GM19328 (cell line): ENCODE results near the gene IL1RAP.

Source experiments
- ATAC-seq: cut with Tn5 transposase; IDR thresholded peaks from one replicate; pipeline ENCODE4 v1.9.1; 2021; ENCODE audit warnings: mild to moderate bottlenecking, moderate library complexity; ENCODE audit not compliant: unreplicated experiment

Gene IL1RAP

DNA sequence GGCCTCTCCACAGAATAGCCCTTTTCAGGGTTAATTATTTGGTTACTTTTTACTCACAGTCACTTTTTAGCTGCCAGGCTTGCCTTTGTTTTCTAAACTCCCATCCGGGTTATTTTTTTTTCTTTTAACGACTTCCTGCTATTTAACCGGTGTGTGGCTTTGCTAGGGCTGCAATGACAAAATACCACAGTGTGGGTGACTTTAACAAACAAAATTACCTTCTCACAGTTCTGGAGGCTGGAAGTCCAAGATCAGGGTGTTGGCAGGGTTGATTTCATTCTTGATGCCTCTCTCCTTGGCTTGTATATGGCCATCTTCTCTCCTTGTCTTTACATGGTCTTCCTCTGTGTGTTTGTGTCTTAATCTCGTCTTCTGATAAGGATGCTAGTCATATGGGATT, 91.5 kb downstream of the IL1RAP start:
- ATAC-seq: no peak

DNA sequence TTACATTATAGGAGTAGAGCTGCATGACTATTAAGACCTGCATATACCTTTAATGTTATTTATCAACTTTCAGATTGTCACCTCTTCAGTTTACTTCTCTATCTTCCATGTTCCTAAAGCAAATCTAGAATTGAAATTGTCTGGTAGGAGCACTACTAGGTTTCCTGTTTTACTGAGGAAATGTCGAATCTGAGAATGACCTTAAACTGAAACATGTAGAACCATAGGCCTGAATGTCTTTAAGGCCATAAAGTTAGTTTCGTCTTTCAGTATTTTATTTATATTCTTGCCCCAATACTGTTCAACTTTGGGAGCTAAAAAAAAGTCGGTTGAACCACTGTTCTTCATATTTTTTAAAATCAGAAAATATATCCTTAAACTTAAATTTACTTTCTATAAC, 92.7 kb downstream of the IL1RAP start:
- no peak for ATAC-seq

DNA sequence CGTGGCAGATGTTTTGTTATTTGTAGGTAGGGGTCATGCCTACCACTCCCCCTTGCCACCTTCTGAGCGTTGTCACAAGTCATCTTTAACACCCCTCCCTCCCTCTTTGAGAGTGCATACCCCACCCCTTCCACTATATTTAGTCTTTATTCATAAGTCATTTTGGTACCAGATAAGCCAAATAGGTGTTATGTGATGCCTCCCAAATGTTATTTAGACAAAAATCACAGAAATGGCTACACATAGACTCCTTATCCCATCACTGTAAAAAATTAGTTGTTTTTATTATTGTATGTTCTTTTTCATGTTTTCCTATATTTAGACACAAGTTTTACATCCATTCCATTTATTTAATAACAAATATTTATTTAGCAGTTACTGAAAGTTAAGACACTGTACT, 93.1 kb downstream of the IL1RAP start:
- ATAC-seq: no peak

DNA sequence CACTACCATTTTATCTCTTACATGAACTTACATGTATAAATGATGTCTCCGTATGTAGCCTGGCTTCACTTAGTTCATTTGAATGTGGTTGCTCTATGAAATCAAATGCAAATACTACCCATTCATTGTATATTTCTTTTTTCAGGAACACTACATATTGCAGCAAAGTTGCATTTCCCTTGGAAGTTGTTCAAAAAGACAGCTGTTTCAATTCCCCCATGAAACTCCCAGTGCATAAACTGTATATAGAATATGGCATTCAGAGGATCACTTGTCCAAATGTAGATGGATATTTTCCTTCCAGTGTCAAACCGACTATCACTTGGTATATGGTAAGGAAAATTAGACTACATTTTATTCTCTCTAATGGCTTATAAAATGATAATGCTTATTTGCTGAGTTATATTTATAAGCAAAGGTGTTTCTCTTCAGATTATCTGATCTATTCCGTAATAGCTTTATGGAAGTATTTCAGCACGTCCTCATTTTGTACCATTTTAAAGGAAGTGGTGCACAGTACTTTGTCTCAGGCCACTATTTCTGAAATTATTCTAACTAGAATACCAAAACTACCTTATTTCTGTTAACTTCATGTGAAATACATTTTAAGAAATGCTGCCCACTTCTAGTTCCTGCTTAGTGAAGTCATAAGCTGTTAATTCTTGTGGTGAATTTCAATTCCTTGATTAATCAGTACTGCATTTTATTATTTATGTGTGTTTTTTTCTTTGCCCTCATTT, 95.1 kb downstream of the IL1RAP start:
- ATAC-seq: no peak

DNA sequence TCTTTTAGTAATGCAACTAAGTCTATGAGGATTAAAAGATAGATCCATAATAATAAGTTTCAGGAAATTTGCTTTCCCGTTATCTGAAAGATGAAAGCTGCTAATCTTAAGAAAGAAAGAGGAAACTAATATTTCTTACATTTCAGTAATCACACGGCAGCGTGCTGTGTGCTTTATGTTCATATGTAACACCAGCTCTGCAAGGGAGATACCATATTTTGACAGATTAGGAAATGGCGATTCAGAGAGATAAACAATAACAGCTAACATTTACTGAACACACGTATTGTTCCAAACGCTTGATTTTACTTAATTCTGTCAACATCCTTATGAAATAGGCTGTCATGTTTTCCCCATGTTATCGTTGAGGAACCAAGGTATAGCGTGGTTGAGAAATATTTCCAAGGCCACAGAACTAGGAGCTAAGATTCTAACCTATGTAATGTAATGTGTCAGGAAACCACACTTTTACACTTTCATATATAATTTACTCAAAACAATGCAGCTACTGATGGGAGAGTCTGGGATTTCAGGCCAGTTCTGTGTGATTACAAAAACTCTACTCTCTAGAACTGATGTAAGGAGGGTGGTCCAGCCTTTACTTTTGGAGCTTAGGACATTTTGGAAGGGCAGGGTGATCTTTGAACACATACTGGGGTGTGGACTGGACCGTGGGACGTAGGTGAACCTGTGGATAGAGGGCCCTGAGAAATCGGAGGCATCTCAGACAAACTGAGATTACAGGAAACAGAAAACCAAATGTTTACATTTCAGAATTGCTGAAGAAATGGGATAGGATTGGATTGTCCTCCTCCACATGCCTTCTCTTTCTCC, 100.6 kb downstream of the IL1RAP start:
- ATAC-seq: no peak

DNA sequence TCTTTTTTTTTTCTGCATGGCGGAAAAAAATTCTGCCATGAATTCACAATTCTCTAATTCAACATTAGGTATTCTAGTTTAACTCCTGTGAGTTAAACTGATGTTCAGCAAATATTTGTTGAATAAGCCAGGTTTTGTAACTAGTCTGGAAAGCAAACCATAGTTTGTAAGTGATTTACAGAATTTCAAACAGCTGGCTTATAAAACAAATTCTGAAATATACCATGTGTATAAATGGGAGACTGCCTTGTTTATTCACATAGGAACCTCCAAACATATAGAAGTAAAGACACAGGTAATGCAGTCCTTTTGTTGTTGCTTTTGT, 101.1 kb downstream of the IL1RAP start:
- no peak for ATAC-seq

DNA sequence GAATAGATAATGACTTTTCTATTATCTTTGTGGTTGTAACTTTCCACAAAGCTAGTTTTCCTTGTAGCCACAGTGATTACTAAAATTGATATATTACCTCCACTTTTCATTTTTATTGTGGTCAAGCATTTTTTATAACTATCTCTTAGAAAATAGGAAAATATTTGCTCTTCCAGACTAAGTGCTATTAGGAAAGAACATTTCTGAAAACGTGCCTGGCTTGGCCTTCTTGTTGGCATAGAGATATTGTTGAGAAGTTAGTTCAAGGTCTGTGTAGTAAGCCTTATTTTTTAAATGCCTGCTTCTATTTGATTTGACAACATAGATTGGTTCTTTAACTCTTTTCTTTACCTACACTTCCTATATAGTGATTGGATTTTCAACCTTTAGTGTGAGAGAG, 101.7 kb downstream of the IL1RAP start:
- no peak for ATAC-seq

DNA sequence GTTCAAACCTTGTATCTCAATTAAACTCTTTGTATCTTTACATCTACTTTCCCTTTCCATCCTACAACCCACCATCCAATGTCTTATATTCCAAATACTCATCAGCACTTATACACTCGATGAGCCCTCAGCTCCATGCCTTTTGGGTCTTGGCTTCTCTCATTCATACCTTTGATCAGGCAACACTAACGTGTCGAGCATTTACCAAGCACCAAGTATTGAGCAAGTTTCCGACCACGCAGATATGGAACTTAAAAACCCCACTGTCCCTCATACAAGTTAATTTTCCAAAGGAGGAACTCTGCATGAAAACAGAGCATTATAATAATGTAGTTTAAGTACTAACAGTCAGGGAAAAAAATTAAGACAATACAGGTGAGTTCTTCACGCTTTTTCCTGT, 102.8 kb downstream of the IL1RAP start:
- no peak for ATAC-seq

DNA sequence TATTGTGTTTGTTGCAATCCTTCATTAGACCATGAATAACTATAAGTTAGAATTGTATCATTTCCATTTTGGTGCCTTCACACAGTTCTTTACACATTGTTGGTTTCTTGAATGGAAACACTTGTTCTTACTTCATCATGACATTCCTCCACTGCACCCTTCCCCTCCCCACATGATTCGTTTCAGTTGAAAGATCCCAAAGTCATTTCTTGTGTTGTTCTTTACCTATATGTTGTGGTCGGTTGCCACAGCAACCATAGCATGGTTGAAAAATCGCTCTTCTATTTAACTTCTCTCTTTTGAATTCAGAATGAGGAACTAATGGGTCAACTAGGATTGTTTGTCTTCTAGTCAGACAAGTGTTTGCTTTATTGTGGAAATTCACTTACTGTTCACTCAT, 103.3 kb downstream of the IL1RAP start:
- peak; percentile 68 for ATAC-seq

DNA sequence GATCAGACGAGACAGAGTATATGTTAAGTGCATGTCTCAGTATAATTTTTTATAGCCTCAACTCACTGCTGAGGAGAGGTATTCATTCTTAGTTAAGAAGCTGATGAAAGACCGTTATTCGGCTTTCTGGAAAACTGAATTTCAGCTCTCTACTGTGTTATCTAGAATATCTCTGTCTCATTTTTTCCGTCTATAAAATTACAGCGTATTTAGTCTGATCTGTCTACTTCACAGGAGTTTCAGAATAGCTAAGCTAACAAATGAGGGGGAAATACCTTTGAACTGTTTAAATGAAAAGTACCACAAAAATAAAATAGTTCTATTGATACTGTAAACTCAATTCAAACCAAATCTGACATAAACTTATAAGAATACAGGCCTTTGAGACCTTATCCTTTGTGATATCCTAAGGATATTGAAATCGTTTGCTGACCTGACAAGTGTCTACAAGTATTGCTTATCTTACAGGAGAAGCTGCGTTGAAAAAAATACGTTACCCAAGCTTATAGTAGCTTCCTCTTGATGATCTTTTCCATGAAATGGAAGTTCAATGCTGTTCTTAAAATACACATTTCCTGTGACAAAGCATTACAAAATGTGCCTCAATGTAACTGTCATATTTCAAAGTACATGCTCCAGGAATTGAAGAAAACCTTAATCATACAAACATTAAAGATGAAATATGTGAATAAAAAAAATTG, 104.6 kb downstream of the IL1RAP start:
- ATAC-seq: no peak

DNA sequence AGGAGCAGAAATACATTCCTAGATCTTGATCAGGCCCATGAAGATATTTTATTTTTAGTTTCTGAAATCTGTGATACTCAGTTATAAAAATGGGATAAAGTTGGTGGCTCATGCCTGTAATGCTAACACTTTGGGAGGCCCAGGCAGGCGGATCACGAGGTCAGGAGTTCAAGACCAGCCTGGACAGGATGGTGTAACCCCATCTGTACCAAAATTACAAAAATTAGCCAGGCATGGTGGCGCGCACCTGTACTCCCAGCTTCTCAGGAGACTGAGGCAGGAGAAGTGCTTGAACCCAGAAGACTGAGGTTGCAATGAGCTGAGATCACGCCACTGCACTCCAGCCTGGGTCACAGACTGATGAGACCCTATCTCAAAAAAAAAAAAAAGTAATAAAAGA, 105.5 kb downstream of the IL1RAP start:
- ATAC-seq: no peak

DNA sequence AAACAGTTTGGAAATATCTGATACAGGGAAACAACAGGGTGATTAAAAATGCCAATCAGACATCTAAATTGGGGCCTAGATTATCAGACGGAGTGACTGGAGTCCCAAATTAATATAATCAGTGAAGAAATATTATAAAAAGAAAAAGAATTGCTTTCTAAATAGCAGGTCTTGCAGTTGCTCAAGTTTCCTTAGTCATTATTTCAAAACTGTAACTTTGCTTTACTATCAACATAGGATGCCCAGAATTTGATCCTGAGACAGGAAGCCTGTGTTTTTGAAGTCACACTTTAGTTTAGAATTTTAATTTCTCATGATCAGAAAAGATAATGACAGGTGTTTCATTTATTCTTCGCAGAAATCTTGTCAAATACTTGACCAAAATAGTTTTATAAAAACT, 105.9 kb downstream of the IL1RAP start:
- ATAC-seq: no peak

DNA sequence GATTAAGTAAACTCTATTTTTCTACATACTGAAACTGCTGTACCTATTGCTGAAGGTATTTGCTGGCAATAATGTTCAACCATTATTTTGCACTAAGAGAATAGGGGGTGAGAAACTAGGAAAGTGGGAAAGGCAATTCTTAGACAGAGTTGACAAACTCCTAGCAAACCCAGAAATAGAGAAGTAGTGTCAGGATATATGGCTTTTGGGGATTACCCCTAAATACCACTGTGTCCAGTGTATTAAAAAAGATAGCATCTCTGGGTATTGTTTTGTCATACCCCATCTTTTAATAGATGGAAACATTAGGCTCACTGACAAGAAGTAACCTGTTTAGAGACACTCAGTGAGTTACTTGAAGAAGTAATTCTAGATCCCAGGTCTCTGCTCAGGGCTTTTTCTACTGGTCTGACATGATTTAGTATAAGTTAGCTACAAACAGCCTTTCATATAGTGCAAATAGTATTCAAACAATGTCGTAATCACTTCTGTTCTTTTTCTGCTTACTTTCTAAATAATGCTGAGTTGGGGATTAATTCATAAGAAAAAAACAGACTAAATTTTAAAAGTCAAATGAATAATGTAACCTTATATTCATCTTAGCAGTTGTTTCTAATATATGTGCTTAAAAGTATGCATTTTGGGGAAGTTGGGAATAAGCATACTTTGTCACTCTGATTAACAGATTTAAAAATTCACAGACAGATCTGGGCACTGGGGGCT, 107.2 kb downstream of the IL1RAP start:
- no peak for ATAC-seq

DNA sequence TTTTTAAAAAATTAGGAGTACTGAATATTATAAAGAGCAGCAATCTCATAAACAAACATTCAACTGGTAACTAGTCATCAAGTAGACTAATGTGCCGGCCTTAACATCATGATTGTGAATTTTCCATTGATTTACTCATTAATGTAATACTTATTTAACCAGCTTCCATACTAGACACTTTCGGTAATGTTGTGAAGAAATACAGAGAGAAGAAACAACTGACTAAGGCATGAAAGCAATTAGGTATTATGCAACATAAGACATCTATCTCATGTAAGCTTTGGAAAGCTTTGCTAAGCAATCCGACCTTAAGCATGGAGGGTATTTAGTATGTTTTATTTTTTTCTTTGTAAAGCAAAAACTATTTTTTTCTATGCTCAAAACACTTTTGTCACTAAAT, 108.0 kb downstream of the IL1RAP start:
- no peak for ATAC-seq

DNA sequence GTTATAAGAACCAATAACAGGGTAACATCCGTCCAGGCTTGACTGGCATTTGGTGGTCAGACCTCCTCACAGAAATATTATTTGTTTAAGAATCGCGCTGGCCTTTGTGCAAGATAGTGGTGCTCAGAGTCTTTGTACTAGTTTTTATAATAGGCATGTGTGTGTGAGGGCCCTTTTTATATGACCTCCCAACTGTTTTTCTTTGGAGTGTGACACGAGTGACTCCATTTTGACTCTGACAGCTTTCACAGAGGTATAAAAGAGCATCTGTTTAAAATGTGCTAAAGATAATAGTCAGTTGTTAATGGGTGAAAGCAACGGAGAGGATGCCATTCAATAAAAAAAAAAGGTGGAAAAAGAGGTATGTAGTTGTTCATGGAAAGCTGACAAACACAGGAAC, 110.4 kb downstream of the IL1RAP start:
- ATAC-seq: no peak

DNA sequence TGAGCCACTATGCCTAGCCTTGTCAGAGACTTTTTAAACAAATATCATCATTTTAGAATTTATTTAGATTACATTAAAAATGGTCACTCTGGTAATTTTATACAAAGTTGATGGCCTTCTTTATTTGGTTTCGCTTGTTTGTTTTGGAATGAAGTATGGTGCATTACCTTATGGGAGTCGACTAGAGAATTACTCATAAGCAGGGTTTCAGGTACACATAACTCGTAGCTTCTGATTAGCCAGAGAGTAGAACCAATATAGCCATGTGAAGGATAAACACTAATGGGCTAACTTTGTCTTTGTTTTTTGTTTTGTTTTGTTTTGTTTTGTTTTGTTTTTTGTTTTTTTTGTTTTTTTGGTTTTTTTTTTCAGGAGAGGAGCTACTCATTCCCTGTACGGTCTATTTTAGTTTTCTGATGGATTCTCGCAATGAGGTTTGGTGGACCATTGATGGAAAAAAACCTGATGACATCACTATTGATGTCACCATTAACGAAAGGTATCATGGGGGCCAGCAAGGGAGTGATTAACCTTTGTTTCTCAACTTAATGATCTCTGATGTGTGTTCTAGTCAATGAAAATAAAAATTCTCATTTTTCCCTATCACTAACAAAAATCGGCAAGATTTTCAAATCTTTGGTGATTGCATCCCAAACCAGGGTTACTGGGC, 113.2 kb downstream of the IL1RAP start:
- no peak for ATAC-seq

DNA sequence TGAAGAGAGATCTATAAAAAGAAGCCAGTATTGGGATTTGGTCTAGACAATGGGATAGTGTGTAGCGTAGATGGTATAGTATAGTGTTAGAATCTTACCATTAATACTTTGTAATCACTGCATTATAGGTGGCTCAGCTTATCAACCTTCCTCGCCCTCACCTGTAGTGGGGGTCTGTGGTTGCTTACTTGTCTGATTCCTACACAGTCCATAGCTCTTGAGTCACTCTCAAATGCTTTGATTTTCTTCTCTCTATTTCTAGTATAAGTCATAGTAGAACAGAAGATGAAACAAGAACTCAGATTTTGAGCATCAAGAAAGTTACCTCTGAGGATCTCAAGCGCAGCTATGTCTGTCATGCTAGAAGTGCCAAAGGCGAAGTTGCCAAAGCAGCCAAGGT, 115.2 kb downstream of the IL1RAP start:
- no peak for ATAC-seq

DNA sequence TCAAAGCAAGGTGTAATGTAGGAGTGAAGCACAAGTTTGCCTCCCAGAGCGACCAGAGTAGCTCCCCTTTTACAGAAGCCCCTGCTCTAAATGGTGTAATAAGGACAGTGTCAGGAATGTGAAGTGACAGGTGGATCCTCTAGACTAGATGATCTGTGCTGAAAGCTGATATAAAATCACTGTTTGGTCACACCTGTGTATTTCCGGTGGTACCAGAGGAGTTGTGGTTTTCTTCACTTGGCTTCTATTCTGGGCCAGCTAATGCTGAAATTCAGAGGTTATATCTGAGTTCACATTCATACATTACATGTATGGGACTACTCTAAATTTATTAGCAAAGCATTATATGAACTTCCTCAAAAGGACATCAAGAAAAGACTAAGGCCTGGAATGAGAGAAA, 117.4 kb downstream of the IL1RAP start:
- no peak for ATAC-seq

DNA sequence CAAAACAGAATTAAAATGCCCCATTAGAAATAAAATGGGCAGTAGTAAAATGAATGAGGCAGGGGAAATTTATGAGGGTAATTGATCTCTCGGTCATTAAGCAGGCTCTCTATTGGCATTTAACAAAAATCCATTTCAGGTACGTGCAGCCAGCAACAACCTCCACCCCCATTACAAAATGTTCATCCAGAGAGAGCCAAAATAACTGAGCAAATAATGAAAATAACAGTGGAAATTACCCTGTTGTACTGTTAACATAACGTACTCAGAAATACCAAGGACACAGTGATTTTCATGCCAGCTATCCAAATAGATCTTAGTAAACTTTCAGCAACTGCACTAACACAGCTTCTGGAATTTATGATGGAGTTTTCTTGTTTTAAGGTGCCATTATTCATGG, 127.7 kb downstream of the IL1RAP start:
- ATAC-seq: no peak

DNA sequence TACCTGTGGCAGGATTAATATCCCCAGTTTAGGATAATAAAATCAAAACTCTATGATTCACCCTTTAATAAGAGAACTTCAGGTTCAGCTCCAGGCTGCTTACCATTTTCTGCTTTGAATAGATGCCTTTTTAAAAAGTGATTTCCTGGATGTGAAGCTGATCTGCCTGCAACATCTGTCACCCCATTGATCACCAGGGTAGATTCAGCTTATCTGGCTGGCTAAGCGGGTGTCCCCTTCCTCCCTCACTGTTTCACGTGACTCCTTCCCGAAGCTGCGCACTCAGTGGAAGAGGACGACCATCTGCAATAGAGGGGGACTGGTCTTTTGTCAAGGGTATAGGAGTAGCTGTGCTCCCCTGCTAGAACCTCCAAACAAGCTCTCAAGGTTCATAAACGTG, 128.1 kb downstream of the IL1RAP start:
- ATAC-seq: no peak

DNA sequence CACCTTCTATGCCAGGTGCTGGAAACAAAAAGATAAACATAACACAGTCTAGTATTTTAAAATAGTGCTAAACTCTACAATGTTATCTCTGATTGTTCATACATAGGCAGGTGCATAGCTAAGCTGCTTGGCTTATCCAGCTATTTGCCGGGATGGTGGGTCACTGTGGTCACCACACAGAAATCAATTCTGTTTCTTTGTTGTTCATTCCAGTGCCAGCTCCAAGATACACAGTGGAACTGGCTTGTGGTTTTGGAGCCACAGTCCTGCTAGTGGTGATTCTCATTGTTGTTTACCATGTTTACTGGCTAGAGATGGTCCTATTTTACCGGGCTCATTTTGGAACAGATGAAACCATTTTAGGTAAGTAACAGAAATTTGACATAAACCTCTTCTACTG, 130.2 kb downstream of the IL1RAP start:
- no peak for ATAC-seq
